Hippocampal formation (tissue), 2 donors: ENCODE measurements around the gene TTC16.

Experiments used
- DNase-seq, 2 donors: peaks; one replicate each; lab custom pipeline; 2025; lab: John Stamatoyannopoulos, UW

The TTC16 gene

DNA sequence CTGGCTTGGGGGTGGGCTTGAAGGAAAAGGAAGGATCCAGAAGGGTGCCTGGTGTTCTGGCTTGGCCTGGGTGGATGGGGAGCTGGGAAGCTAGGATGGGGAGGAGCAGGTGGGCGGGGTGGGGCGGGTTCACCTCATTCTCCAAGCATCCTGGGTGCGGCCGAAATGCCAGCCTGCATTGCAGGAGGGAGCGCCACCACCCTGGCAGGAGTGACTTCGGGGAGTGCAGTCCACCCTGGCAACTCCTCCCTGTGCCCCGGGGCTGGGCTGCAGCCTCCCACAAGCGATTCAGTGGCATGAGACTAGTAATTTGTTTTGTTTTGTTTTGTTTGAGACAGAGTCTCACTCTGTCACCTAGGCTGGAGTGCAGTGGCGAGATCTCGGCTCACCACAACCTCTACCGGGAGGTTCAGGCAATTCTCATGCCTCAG, 5.5 kb downstream of the TTC16 start:
- no peak for DNase-seq

DNA sequence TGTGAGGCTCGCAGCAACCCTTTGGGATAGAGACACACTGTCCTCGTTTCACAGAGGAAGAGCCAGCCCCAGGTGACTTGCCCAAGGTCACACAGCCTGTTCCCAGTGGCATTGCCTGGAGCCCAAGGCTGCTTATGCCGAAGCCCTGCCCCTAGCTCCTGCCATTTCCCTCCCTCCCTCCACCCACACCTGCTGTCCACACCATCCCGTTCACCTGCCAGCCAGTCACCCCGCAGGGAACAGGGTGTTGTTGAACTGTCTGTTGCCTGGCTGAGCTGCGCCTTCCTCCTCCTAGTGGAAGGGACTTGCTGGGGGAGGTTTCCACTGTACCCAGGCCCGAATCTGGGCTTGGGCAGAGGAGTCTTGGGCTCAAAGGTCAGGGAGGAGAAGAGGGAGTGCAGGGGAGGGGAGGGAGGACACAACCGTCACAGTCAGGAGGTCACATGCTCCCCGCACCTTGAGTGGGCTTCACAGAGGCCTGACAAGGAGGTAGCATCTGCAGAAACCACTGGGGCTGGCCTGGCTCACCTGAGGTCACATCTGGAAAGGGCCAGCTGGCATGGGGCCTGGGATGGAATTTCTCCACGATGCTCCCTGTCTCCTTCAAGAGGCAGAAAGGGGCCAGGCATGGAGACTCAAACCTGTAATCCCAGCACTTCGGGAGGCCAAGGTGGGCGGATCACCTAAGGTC, 6.3 kb downstream of the TTC16 start:
- DNase-seq = no peak

DNA sequence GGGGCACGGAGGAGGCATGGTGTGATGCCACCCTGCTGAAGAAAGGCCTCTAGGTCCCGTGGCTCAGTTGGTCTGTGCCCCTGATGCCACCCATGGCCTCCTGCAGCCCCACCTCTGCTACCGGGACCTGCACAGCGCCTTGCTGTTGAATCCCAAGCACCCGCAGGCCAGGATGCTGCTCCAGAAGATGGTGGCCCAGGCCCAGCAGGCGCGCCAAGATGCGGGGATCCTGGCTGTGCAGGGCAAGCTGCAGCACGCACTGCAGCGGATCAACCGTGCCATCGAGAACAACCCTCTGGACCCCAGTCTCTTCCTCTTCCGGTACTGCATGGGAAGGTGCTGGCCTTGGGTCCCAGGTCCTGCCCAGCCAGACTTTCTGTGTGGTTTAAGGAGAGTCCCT, 7.1 kb downstream of the TTC16 start:
- no peak for DNase-seq

- DNase-seq = no peak
Observed at GRCh38 chr9:127723444-127723843, 7.6 kb downstream of the TTC16 start.

DNA sequence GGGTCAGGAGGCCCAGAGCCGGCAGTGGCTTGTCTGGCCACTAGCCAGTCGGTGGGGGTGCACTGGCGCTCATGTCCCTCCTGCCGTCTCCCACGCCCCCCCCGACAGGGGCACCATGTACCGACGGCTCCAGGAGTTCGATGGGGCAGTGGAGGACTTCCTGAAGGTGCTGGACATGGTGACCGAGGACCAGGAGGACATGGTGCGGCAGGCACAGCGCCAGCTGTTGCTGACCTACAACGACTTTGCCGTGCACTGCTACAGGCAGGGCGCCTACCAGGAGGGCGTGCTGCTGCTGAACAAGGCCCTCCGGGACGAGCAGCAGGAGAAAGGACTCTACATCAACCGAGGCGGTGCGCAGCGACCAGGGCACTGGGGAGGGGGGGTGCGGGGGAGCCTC, 8.1 kb downstream of the TTC16 start:
- no peak for DNase-seq

GRCh38 chr9:127726871-127727270, 11.0 kb downstream of the TTC16 start:
- no peak for DNase-seq

GRCh38 chr9:127728808-127729207, 12.9 kb downstream of the TTC16 start:
- DNase-seq = no peak

DNA sequence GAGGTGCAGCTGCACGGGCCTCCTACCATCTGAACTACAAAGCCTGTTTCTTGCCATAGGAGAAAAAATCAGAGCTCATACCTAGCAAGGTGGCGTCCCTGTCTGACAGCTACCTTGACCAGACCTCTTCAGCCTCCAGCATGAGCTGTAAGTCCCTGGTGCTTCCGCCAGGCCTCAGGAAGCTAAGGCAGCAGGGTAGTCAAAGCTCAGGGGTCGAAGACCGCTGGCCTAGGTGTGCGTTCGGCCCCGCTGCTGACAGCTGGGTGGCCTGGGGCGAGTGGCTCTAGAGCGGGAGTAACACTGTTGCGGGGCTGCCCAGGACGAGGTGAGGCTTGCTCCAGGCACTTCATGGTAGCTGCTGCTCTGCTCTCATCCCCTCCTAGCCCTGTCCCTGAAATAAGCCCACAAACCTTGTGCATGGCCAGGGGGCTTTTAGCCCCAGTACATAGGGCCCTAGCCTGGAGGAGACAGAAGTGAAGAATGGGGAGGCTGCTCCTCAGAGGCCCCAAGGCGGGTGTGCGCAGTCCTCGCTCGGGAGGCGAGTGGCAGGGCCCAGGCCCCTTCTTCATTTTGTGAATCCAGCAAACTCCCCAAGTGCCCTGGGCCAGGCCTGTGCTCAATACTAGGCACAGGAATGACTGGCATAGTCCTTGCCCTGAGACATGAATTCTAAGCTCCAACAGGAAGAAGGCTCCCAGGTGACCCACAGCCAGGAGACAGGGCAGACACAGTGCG, 13.8 kb downstream of the TTC16 start:
- no peak for DNase-seq

DNA sequence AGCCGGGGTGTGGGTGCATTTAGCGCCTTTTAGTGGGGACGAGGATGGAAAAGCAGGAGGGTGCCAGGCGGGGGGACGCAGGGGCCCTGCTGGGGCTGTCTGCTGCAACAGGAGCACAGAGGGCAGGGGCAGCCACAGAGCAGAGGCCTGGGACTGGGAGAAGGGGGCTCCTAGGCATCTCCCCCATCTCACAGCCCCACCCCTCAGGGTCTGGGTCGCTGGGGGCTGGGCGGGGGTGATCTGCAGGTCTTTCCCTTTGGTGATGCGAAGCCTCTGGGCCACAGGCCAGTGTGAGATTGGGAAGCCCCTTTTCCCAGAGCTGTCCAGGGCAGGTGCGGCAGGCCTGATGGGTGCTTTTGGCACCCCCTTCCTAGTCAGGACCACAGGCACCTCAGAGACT, 14.4 kb downstream of the TTC16 start:
- DNase-seq = no peak

- DNase-seq = no peak
Observed at GRCh38 chr9:127730799-127731410, 15.0 kb downstream of the TTC16 start.

DNA sequence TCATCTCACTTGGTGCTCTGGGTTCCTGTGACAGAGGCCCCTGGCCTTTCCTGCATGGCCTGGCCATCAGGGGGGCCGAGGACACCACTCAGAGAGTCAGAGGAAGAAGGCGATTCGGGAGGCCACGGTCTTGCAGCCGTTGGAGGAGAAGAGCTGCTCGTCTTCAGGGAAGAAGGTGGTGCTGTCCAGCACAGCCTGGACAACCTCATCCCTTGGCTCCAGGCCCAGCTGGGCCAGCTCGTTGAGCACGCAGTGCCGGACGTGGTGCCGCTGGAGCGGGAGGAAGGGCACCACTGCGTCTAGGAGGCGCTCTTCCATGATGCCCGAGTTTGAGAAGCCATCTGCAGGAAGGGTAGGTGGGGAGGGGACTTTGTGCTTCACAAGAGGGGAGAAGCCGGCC, 16.1 kb downstream of the TTC16 start:
- DNase-seq = no peak

GRCh38 chr9:127732444-127732843, 16.6 kb downstream of the TTC16 start:
- DNase-seq = no peak

DNA sequence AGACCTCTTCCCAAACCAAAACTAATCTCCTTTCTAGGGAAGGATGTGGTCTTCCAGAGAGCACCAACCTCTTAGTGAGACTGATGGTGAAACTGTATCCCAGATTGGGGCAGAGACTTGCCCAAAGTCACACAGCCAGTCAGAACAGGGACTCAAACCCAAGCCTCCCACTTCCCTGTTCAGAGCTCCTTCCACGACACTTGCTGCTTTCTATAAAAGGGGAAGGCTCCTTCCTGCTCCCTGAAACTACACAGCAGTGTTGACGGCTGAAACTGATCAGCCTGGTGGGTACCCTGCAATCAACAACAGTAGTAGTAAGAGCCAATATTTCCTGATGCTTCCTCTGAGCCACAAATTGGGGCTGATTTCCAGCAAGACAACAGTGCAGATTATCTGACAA, 17.7 kb downstream of the TTC16 start:
- no peak for DNase-seq

DNA sequence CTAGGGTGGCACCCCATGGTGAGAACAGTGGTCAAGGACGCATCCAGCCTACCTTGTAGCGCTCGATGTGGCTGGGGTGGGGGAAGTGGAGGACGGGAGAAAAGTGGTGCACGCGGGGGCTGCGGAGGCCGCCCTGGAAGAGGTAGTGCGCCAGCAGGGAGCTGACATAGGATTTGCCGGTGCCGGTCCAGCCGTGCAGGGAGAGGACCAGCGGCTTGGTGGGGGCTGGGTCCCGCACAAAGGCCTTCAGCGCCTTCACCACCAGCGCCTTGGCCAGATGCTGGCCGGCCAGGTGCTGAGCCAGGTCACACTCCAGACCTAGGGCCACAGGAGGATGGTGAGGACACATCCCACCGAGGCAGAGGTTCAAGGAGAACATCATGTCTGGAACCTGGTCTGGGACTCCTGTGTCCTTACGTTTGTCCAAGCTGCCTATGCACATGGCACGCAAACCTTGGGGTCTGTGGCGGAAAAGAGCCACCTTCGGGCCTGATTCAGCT, 18.4 kb downstream of the TTC16 start:
- no peak for DNase-seq

DNA sequence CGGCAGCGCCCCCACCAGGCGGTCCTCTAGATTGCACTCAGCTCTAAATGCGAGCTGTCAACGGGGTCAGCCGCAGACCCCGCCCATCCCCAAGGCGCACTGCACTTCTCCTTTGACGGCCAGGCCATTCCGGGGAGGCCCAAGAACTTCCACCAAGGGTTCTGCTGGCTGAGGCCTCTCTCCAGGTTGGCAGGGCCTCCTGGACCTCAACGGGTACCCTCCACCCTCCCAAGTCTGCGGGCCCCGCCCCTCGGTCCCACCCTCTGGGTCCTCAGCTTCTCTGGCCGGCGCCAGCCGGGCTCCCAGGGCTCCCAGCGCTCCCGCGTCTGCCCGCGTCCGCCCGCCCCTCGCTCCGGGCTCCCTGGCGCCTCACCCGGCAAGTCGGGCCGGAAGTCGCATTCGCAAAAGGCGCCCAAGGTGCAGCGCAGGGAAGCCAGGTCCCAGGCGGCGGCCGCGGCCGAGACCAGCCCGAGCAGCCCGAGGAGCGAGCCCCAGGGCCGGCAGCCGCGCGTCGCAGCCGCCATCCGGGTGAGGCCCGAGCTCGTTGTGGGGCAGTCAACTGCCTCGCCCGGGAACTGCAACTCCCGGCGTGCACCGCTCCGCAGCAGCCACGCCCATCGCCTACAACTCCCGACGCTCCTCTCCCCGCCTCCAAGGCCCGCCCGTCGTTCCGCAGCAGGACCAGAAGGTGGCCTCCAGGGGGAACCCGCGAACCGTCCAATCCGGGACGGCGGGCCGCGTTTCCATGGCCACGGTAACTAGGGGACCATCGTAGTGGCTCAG, 19.1 kb downstream of the TTC16 start, which contains the start of gene TOR2A:
TOR2A (minus strand) TSS at position 548 of the 783 bp plus-strand sequence; CDS start at position 524, 24 bp downstream.
- peak; percentile 94 to 95 for DNase-seq

DNA sequence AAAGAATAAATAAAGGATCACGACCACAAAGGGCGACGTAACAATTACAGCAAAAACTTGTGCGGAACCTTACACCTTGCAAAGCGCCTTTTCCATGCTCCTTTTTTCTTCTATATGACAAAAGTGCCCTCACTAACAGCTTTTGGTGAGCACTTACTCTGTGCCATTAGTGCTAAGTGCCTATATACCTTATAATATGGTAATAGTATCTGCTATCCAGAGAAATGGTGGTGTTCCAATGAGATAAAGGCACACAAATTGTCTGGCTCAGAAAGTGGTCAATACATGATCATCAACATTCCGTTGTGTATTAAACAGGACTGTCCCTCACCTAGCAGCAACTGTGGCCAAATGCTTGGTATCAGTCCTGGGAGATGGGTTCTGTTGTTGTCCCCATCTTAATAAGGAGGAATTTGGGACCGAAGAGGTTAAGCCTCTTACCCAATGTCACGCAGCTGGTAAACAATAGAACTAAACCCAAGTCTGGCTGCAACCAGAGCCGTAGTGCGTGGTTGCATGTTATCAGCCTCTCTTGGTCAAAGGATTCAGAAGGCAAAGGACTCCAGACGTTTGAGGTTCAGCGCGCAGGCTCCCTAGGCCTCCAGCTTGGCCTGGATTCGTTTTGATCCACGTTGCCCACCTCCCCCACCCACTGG, 19.8 kb downstream of the TTC16 start:
- no peak for DNase-seq

GRCh38 chr9:127738666-127739065, 22.8 kb downstream of the TTC16 start:
- DNase-seq = no peak

DNA sequence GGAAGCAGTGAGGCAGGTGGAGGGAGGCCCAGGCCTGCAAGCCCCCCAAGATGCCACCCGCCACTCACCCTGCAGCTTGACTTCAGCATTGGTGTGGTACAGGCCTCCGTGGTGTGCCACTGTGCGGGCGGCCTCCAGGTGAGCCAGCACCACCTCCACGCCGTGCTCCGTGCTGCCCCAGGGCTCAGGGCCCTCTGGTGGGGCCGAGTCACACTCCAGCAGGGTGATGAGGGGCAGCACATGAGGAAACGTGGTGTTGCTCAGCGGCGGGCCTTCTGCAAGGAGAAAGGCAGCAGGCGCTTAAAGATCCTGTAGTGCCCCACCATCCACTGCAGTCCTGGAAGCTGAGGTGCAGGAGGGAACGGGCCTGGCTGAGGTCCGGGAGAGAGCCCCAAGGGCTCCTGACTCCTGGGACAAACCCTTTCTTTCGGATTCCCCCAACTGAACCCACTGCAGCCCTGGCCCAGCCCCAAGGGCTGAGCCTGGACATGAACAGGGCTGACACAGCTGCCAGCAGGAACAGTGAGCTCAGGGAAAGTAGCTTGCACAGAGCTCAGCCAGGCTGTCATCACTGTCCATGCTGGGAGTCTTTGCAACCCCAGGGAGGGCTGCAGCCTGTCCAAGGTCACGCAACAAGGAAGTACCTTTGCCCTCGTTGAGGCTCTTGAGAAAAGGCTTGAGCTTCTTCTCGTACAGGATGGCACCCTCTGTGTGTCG, 23.9 kb downstream of the TTC16 start:
- DNase-seq = no peak

GRCh38 chr9:127741831-127742434, 26.1 kb downstream of the TTC16 start:
- DNase-seq = peak; percentile 52 to 67

DNA sequence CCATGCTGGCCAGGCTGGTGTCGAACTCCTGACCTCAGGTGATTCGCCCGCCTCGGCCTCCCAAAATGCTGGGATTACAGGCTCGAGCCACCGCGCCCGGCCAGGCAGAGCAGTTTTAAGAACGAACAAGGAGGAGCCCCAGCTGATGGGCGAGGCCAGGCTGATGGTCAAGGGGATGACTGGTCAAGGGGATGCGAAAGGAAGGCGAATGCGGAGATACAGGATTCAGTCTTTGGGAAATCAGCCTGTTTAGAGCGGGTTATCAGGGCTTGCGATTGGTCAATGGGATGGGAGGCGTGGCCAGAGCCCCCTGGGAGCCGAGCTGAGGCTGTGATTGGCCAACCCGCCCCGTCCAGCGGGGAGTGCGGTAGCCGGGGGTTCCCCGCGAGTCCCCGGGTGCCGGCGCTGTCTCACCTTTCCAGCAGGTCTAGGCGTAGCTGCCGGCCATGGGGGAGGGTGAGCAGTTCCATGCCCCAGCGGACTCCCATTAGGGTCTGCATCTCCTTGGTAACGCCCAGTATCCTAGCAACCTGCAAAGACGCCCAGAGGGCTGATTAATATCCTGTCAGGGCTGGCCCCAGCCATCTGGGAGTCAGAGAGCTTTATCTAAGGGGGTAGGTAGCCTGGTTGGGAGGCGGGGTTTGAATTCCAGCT, 26.7 kb downstream of the TTC16 start:
- no peak for DNase-seq
